ENCODE data around the gene BCL2.
"Not testable (repeated sequence)": the region's sequence is repeated elsewhere in the genome, so short reads cannot be mapped to it uniquely, and the experiment has no call there.

The BCL2 gene

DNA sequence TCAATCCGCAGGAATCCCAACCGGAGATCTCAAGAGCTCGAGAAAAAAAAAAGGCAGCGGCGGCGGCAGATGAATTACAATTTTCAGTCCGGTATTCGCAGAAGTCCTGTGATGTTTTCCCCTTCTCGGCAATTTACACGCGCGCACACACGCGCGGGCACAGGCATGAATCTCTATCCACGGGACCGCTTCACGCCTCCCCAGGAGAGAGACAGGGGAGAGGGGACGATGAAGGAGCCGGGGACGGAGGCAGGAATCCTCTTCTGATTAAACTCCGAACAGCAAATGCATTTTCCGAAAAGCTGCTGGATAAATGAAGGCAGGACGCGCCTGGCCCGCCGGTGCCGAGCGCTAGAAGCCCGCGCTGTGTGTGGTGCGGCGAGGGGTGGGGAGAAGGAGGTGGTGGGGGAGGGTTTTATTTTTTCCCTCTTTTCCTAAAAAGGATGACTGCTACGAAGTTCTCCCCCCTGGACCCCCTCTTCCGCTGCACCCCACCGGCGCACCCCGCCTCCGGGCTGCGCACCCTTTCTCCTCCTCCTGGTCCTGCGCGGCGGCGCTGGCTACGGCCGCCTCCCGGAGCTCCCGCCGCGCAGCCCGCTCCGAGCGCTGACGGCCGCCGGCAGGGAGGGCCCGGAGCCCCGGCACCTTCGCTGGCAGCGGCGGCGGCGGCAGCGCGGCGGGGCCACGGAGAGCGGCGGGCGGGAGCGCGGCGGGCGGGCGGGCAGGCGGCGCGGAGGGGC, at the start of gene BCL2:
BCL2 (minus strand) TSS at position 387 of the 740 bp plus-strand sequence.
- peak; percentile 62 for DNase-seq (ENCODE audit: low spot score)

DNA sequence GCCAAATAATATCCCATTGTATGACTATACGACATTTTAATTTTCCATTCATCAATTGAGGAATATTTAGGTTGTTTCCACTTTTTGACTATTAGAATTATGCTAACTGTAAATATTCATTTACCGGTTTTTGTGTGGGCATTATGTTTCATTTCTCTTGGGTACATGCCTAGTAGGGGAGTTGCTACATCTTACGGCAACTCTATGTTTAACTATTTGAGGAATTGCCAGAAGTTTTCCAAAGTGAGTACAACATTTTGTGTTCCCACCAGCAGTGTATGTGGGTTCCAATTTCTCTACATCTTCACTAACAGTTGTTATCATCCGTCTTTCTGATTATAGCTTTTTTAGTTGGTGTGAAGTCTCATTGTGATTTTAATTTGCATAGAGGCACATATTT, 49.0 kb upstream of the BCL2 start:
- no peak for DNase-seq (ENCODE audit: low spot score)

DNA sequence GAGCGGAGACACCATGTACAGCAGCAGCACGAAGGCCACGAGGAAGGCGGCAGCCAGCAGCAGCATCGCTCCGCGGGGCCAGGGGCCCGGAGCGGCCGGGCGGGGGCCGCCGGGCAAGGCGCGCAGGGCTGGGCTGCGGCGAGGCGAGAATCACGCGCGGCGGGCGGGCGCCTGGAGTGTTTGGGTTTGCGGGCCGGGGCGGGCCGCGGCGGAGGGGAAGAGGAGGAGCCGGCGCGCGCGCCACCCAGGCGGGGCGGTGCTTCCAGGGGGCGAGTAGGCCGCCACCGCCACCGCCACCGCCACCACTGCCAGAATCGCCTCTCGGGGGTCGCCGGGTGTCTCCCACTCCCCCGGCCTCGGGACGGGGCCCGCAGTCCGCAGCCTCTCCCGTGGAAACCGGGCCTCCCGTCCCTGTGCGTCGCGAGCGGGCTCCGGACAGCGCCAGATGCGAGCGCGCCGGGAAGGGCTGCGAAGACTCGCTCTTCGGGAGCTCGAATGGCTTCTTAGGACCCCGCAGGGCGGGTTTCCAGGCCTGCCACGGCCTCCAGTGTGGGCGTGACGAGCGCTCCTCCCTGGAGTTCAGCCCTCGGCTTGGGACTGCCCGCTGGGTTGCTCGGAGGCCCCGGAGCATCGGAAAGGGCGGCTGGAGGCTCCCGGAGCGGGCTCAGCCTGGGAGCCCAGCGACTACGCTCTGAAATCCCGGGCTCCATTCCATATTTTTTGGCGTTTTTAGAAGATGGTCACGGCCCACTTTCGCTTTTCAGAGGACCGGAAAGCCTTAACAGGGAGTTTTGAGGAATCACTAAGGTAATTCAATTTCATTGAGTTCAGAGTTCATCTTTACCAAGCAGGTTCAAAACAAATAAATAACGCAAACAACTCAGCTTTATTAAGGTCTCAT, 47.7 kb upstream of the BCL2 start, which contains the start of gene KDSR:
KDSR (minus strand) TSS at position 154 of the 901 bp plus-strand sequence; CDS start at position 66, 88 bp downstream.
- DNase-seq (ENCODE audit: low spot score) = peak; percentile 94

DNA sequence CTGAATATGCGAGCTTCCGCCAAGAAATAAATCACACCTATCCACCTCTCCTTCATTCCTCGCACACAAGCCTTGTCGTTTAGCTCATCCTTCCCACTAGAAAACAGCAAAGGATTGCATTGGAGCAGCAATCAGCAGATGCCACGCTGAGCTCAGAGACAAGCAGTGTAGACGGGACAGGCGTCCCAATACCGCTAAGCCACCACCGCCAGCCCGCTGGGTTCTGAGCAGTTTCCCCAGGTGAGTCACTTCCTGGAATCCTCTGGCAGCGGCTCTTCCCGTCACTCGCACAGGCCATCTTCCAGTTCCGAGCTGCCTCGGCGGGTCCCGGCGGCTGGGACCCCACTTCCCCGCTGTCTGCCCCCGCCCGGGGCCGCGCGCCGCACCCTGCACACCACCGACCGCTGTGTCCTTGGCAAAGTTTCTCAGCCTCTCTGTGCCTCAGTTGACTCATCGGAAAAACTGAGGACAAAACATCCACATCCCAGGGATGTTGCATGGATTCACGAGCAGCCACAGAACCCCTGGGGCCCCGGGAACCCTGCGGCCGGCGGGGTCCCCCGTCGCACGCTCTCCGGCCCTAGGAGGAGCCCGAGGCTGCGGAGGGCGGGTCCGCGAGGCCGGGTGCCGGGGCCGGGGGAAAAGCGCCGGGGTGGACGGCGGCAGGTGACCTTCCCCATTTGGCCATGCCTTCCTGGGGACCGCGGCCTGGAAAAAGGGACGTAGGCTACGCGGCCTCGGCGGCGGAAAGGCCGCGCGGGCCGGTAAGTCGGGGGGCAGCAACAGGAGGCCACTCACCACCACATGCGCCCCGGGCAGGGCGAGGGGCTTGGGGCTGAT, 46.9 kb upstream of the BCL2 start:
- DNase-seq (ENCODE audit: low spot score) = peak; percentile 26

DNA sequence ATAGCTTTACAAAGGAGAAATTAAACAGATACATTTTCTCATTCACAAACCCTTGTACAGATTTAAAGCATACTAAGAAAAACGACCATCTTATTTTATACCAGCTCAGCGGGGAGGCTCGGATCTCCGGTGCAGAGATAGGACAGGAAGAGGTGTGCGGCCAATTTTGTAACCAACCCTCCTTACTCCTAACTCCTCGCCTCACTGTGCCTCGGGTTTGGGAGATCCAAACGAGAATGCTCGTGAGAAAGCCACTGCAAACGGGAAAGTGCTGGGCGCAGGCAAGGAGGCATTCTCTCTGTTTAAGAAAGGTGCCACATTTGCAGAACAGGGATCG, 46.3 kb upstream of the BCL2 start:
- DNase-seq (ENCODE audit: low spot score) = peak; percentile 33

DNA sequence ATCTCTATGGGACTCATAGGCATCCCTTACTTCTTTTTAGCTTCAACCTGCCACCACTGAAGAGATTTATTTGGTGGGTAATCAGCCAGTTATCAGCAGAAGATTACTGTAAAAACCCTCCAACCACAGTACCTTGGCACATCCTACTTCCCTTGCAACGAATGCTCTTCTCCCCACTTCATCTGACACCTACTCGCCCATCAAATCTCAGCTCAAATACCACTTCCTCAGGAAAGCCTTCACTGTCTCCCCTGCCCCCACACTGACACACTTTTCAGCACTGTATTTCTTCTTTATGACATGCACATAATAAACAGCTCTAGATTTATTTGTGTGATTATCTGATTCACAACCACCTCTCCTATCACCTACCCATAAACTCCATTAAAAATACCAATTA, 44.4 kb upstream of the BCL2 start:
- no peak for DNase-seq (ENCODE audit: low spot score)

DNA sequence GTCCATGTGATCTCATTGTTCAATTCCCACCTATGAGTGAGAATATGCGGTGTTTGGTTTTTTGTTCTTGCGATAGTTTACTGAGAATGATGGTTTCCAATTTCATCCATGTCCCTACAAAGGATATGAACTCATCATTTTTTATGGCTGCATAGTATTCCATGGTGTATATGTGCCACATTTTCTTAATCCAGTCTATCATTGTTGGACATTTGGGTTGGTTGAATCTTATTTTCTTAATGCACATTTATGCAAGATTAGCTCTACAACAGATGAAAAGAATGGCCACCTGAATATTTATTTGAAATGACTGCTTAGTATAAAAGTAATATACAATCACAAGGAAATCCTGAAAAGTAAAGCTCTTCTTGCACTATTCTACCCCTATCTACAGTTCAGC, 43.9 kb upstream of the BCL2 start:
- not testable (repeated sequence) for DNase-seq (ENCODE audit: low spot score)

DNA sequence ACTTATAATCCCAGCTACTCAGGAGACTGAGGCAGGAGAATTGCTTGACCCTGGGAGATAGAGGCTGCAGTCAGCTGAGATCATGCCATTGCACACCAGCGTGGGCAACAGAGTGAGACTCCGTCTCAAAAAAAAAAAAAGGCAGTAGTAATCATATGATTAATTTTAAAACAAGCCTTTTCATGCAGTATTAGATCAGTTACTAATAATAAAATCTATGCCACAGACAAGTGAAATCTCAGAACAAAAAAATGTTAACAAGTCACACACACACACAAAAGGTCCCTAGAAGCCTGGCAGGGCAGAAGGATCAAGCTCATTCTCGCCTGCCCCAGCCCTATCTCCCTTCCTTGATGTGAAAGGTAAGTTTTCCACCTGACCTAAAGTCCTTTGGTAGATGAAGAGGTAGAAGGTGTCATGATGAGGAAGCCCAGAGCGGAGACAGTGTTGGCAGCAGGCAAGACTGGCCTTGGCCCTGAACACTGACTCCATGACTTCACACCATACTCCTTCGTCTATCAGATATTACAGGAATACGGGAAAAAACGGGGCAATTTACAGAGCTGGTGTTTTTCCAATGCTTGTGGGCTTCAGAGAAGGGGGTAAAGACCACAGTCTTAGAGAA, 36.8 kb upstream of the BCL2 start:
- DNase-seq (ENCODE audit: low spot score) = no peak

DNA sequence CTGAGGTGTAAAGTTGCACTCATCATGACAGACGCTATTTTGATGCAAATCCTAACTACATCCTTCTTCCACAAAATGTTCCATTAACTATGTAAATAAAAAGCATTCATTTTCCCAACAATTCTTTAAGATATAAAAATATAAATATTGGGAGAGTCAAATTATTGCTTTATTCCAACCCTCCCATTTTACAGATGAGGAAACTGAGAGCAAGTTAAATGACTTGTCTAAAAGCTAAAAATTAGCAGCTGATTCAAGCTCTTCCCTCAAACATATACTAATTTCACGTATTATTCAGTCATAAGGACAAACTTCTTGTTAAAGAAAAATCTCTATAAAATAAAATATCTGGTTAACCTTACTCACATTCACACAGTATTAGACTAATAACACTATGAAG, 30.7 kb upstream of the BCL2 start:
- no peak for DNase-seq (ENCODE audit: low spot score)

DNA sequence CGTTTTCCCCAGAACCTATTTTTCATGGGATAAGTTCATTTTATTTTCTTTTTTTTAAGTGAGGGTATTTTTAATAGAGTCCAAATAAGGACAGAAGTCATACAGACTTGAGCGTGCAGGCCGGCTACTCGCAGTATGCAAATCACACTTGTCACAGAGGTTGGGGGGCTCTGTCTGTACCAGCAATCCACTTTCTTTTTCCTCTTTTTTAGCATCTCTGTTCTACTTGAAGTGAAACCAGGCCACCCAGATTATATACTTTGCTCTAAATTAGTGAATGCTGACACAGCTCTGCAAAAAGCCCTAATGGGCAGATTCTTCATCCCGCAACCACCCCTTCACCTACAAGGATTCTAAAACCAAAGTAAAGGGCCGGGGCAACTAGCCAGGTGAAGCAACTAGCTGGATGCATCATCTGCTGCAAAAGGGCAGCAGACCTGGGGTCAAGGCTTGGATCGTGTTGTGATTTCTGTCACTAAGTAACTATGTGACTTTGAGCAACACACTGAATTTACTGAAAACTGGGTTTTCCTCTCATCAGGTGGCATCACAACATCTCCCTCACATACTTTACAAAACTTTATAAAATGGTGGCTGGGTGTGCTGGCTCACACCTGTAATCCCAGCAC, 29.1 kb upstream of the BCL2 start:
- DNase-seq (ENCODE audit: low spot score) = no peak

DNA sequence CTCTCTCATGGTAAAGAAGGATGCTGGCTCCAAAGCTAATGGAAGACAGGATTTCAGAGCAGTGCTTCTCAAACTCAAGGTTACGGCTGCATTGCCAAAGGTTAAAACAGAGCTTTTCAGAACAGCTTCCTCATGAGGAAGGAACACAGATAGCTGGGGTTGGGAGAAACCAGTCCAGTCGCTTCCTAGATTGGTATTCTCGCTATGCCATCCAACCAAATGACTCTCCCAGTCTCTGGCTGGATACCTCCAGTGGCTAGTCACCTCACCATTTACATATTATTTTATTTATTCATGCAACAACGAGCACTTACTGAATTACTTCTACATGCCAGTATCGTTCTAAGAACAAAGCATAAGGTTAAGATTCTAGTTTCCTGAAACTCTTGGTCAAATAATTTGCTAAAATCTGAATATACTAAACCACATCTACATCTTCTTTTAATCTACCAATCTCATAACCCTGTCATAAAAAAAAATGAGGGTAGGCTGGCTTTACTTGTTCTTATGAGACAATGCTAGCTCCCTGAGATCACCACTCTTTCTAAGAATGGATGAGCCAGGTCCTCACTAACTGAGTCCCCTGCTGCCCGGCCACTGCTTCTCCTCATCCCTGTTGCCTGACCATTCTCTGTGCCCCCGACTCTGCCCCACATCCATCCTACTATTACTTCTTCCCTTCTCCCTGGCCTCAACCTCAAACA, 27.1 kb upstream of the BCL2 start:
- no peak for DNase-seq (ENCODE audit: low spot score)

DNA sequence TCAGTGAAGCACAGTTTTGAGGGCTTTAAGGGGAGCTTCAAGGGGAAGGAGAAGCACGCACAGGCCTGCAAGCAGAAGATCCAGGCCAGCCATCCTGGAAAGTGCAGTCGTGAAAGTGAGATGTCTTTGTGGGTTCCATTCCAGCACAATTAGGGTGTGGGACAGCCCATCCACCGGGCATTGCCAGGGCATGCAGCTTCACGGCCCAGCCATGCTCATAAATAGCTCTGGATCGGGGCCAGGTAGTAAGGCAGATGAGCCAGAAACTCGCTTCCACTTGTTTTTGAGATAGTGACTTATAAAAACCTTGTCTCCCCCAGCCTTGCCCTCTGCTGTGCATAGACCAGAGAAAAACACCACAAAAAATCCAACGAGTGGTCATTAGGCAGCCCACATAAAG, 26.5 kb upstream of the BCL2 start:
- DNase-seq (ENCODE audit: low spot score) = no peak

DNA sequence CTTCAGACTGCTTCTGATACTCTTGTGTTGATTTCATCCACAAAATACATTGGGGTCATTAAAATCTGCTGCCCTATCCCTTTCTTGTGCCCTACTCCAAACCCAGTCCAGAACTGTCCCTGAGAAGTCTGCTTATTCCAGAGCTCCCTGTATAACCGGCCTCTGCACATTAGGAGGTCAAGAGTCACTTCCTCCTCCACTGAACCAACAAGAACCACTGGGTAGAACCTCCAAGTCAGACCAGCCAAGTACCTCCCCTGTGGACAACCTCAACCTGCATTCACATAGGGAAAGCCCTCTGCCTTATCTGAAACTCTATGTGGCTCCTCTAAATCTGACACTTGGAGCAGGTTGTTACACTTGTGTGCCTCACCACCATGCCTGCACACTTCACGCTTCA, 25.3 kb upstream of the BCL2 start:
- no peak for DNase-seq (ENCODE audit: low spot score)

DNA sequence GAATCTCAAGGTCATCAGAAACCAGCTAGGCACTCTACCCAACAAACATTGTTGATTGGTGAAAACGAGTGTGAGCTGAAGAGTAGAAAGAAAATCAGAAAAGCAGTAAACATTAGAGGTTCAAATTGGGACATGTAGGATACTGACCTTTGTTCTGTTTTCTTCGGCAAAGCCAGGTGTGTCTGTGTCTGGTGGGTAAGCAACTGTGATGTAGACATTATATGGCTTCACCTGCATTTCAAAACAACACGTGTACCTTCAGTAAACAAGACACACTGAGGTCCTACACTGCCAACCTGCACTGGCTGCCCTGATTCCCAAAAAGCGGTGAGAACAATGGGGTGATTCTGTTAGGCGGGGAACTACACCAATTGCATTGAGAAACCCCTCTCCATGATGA, 24.7 kb upstream of the BCL2 start:
- no peak for DNase-seq (ENCODE audit: low spot score)

DNA sequence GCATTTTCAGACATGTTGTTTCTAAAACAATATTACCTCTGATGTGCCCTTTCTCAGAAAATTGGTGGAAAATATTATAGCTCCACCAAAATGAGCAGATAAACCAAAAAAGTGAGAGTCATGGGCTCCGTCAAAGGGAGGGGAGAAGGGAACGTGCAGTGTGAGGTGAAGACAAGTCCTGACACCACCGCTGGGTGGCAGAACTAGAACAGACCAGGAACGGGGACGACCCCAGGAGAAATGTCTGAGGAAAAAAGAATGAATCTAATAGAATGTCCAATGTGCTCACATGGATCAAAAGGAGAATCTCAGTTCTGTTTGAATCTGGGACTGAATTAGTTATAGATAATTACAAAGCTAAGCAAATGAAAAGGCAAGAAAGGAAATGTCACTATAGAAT, 22.6 kb upstream of the BCL2 start:
- no peak for DNase-seq (ENCODE audit: low spot score)

DNA sequence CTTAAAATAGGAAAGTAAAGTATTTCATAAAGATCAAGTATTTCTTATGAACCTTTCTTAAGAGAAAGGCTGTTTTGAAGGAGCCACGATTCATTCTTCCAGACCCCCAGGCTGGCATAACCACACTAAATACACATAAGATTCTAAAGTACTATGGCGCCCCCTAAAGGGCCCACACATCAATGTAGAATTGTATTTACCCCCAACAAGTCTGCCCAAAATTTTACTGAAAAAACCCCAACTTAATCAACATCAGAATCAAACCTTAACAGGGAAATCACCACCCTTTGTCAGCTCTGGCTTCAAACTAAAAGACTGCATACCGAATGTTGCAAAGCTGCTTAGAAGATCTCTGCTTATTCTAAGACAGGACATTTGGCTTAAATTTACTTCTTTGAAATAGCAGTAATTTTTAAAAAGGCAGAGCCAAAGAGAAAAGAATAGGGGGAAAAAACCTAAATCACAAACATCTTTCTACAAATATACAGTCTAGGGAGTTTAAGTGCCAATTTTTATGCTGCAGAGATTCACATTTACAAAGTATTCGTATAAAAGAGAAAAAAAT, 20.4 kb upstream of the BCL2 start:
- peak; percentile 35 for DNase-seq (ENCODE audit: low spot score)

DNA sequence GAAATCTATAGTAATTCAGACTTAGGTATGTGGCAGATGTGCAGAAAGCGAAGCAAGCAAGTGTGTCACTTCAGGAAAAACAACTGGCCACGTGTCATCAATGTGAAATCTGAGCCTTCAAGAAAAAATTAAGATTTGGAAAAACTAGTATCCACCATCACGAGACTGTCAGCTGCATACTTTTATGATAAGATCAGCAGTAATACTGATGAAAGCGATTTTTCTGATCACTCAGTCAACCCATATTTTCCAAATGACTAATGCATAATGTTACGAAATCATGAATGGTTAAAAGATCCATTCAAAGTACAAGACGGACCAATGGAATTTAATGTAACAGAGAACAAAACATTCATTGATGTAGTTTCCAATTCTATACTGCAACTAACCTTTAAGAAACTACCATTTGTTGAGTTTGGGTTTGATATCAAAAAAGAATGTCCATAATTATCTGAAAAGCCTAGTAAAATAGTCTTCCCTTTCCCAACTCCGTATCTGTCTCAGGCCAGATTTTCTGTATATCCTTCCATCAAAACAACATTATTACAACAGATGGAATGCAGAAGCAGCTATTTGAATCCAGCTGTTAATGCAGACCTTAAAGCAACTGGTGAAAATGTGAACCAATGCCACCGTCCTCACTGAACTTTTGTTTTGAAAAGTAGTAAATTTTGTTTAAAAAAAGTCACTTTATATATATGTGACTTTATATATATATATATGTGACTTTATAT, 17.0 kb upstream of the BCL2 start:
- DNase-seq (ENCODE audit: low spot score) = no peak

DNA sequence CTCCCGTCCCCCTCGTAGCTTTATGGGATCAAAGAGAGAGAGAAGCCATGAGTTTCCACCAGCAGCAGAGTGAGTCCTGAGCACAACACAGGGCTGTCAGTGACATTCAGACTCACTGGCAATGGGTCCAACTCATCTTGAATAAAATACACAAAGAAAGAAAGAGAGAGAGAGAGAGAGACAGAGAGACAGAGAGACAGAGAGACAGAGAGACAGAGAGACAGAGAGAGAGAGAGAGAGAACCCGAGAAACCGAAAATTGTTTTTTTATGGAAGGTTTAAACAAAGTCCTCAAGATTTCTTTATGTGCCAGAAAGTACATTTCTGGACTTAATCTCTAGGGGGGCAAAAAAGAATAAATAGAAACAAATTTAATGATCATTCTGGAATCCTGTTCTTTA, 11.5 kb upstream of the BCL2 start:
- DNase-seq (ENCODE audit: low spot score) = no peak

DNA sequence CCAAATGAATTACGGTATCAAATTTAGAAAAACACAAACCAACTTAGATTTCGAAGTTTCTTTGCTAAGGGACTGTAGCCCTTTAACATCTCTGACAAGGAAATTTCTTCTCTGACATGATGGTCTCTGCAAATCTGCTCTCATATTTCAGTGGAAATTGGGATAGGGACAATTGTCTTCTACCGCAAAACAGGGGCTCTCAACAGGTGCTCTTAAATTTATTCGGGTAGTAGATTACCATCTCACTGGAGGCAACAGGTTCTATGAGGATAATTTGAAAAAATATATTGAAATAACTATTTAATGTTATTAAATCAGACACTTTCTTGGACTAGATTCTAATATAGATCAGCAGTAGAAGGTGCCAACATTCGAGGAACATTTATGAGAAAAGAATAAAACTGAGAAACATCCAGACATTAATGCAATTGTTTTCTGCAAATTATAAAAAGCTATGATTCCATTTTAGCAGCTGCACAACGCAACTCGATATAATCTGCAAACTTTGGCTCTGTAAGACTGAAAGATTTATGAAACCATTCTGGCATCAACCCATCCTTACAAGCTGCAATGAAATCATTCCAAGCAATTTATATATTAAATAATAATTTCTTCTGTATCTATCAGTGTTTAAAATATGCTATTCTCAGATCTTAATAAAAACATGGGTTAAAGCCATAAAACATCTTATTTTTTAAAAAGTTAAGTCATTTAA, 10.0 kb upstream of the BCL2 start:
- DNase-seq (ENCODE audit: low spot score) = no peak
